ENCODE data around the gene ZNF469.

DNA sequence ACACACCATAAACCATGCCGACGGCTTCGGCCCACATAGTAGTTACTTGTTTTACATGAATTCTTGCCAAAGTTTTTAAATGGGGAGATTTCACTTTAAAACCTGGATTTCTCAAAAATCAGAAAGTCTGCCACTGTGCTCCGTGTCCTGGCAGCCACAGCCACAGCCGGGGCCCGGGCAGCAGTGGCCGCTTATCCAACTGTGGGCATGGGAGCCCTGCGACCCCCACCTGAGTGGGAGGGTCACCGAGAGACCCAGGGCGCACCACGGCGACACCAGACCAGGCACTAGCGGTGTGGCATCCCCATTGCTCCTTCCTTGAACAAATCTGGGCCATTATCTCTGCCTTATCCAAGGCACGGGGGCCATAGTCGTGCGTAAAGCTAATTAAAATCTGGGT lies 30.0 kb downstream of the ZNF469 start:
- TF ChIP-seq, protein P1, sequence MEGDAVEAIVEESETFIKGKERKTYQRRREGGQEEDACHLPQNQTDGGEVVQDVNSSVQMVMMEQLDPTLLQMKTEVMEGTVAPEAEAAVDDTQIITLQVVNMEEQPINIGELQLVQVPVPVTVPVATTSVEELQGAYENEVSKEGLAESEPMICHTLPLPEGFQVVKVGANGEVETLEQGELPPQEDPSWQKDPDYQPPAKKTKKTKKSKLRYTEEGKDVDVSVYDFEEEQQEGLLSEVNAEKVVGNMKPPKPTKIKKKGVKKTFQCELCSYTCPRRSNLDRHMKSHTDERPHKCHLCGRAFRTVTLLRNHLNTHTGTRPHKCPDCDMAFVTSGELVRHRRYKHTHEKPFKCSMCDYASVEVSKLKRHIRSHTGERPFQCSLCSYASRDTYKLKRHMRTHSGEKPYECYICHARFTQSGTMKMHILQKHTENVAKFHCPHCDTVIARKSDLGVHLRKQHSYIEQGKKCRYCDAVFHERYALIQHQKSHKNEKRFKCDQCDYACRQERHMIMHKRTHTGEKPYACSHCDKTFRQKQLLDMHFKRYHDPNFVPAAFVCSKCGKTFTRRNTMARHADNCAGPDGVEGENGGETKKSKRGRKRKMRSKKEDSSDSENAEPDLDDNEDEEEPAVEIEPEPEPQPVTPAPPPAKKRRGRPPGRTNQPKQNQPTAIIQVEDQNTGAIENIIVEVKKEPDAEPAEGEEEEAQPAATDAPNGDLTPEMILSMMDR (optimal IDR thresholded peaks at IDR 0.05 in 1 of 3, IDR thresholded peaks at IDR 0.05 in 1 of 3, conservative IDR thresholded peaks at IDR 0.05 in 1 of 3; ENCODE audit: extremely low read depth in 1 of 3, insufficient read depth in 2 of 3, low read length in 3 of 3), result no peak
- TF ChIP-seq EZH2 (IDR thresholded peaks at IDR 0.05; ENCODE audit: low read length), result no peak
